Neural cell (in vitro differentiated cells): ENCODE measurements around the gene HIBADH. TPM values are rescaled to one million over a fixed set of nuclear protein-coding genes. Genes with fewer than 3 reads are reported as not detected.
"Not testable (repeated sequence)": the region's sequence is repeated elsewhere in the genome, so short reads cannot be mapped to it uniquely, and the experiment has no call there.

Experiments used
- H2AFZ ChIP-seq: fragments of 200-600, 300-800 bp; sonication (generic), shearing (Covaris generic); 2 replicates; pipeline ENCODE4 v1.6.0; 2014; ENCODE audit warnings: low read depth, mild to moderate bottlenecking, antibody characterized with exemption, low read length, moderate library complexity
- H3F3A ChIP-seq: fragments of 200-600 bp; shearing (Covaris generic); 2 replicates; pipeline ENCODE4 v1.6.1; 2016; ENCODE audit warnings: mild to moderate bottlenecking, moderate library complexity, mixed read lengths, antibody characterized with exemption, low read length; ENCODE audit not compliant: insufficient read depth, poor library complexity, severe bottlenecking
- H3K27ac ChIP-seq: fragments of 200-600, 300-800 bp; sonication (generic), shearing (Covaris generic); 2 replicates; pipeline ENCODE4 v1.5.1; 2014; ENCODE audit warnings: mild to moderate bottlenecking, low read length, moderate library complexity
- H3K27me3 ChIP-seq: fragments of 300-800, 200-600 bp; sonication (generic), shearing (Covaris generic); 2 replicates; pipeline ENCODE4 v1.6.0; 2014; ENCODE audit warnings: mild to moderate bottlenecking, low read depth, low read length, moderate library complexity; ENCODE audit not compliant: insufficient read depth
- H3K36me3 ChIP-seq: fragments of 300-800, 200-600 bp; sonication (generic), shearing (Covaris generic); 2 replicates; pipeline ENCODE4 v1.5.1; 2014; ENCODE audit warnings: mild to moderate bottlenecking, antibody characterized with exemption, low read length, moderate library complexity; ENCODE audit not compliant: insufficient read depth
- H3K4me2 ChIP-seq: fragments of 300-800, 200-600 bp; sonication (generic), shearing (Covaris generic); 2 replicates; pipeline ENCODE4 v1.6.0; 2014; ENCODE audit warnings: mild to moderate bottlenecking, low read length
- H3K4me3 ChIP-seq: fragments of 300-800, 200-600 bp; sonication (generic), shearing (Covaris generic); 2 replicates; pipeline ENCODE4 v1.5.1; 2014; ENCODE audit warnings: mild to moderate bottlenecking, low read length, moderate library complexity
- H3K79me2 ChIP-seq: fragments of 200-600 bp; shearing (Covaris generic); replicated peaks from 2 replicates; pipeline ENCODE4 v1.6.0; 2014; ENCODE audit warnings: mild to moderate bottlenecking, low read length, moderate library complexity; ENCODE audit not compliant: insufficient read depth
- H3K9ac ChIP-seq: fragments of 300-800, 200-600 bp; sonication (generic), shearing (Covaris generic); 2 replicates; pipeline ENCODE4 v1.6.1; 2016; ENCODE audit warnings: mild to moderate bottlenecking, low read length, mixed read lengths
- H3K9me2 ChIP-seq: fragments of 200-600 bp; shearing (Covaris generic); 2 replicates; pipeline ENCODE4 v1.6.1; 2016; ENCODE audit warnings: mild to moderate bottlenecking, low read length, mixed read lengths; ENCODE audit not compliant: insufficient read depth
- H3K9me3 ChIP-seq: fragments of 200-600, 300-800 bp; sonication (generic), shearing (Covaris generic); 2 replicates; pipeline ENCODE4 v1.6.1; 2016; ENCODE audit warnings: mild to moderate bottlenecking, mixed run types, low read length, moderate library complexity, mixed read lengths
- H4K20me1 ChIP-seq: fragments of 200-600 bp; shearing (Covaris generic); 2 replicates; pipeline ENCODE4 v1.6.1; 2016; ENCODE audit warnings: mild to moderate bottlenecking, mixed run types; ENCODE audit not compliant: insufficient read depth
- EP300 ChIP-seq: fragments of 450-650 bp; conservative IDR thresholded peaks from 2 replicates; pipeline ENCODE4 v1.6.1; 2014; ENCODE audit warnings: antibody characterized with exemption, mild to moderate bottlenecking, moderate library complexity; ENCODE audit not compliant: poor library complexity, severe bottlenecking
- EZH2 ChIP-seq: fragments of 200-600, 300-800 bp; shearing (Covaris generic), sonication (generic); IDR thresholded peaks from 2 replicates; pipeline ENCODE4 v1.6.1; 2014; ENCODE audit warnings: antibody characterized with exemption, low read length, borderline replicate concordance, mild to moderate bottlenecking; ENCODE audit not compliant: insufficient read depth, poor library complexity, severe bottlenecking
- MXI1 ChIP-seq: fragments of 450-650 bp; conservative IDR thresholded peaks from 2 replicates; pipeline ENCODE4 v1.6.1; 2014; ENCODE audit warnings: antibody characterized with exemption, mild to moderate bottlenecking; ENCODE audit not compliant: poor library complexity, severe bottlenecking
- POLR2AphosphoS5 ChIP-seq: IDR thresholded peaks from 2 replicates; pipeline ENCODE4 v1.6.1; 2012
- RAD21 ChIP-seq: fragments of 450-650 bp; conservative IDR thresholded peaks from 2 replicates; pipeline ENCODE4 v1.6.1; 2014; ENCODE audit warnings: antibody characterized with exemption, mild to moderate bottlenecking, moderate library complexity
- SMC3 ChIP-seq: fragments of 450-650 bp; conservative IDR thresholded peaks from 2 replicates; pipeline ENCODE4 v1.6.1; 2014; ENCODE audit warnings: antibody characterized with exemption, mild to moderate bottlenecking, moderate library complexity; ENCODE audit not compliant: poor library complexity
- TAF1 ChIP-seq: IDR thresholded peaks from 2 replicates; pipeline ENCODE4 v1.6.1; 2012; ENCODE audit warnings: low read depth
- polyA plus RNA-seq: library from polyadenylated mRNA; depleted of rRNA; stranded (reverse); fragments of >200 nt; gene quantifications from 2 replicates; pipeline ENCODE4 v1.2.3, GENCODE V29; 2014
- TF ChIP-seq, protein P1 (sequence below): IDR thresholded peaks from 2 replicates; pipeline ENCODE4 v1.6.1; 2012; ENCODE audit warnings: borderline replicate concordance
- TF ChIP-seq, protein P2 (sequence below): fragments of 450-650 bp; IDR thresholded peaks from 2 replicates; pipeline ENCODE4 v1.5.1; 2014; ENCODE audit warnings: antibody characterized with exemption, mild to moderate bottlenecking, moderate library complexity; ENCODE audit not compliant: poor library complexity, severe bottlenecking

The HIBADH gene
- polyA plus RNA-seq, 1 donor from 2014 or later = 14.4 TPM

DNA sequence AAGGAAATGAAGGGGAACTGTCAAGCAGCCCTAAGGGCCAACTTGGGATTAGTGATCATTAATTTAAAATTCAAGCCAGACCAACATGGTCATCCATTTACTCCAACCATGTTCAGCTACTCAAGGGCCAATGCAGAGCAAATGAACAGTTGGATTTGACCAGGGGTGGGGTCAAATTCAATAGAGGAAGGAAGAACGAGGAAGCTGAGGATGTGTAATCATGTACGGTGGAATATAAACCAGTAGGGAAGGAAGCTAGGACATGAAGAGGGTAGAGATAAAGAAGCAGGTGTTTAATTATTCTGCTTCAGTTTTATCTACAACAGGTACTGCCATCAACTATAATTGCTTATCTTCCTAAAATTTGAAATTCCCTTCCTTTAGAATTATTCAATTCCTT, 81.6 kb downstream of the HIBADH start:
- H3K79me2 ChIP-seq = no peaks in the 10 kb centered on the region
- H3K27ac ChIP-seq = no peak overlapping the region
- no peak overlapping the region for H2AFZ ChIP-seq
- H3K9ac ChIP-seq = no peak overlapping the region
- no peak overlapping the region for H3K4me3 ChIP-seq
- H3F3A ChIP-seq = no peaks in the 10 kb centered on the region
- H3K36me3 ChIP-seq = no peaks in the 10 kb centered on the region
- TF ChIP-seq, protein P1, sequence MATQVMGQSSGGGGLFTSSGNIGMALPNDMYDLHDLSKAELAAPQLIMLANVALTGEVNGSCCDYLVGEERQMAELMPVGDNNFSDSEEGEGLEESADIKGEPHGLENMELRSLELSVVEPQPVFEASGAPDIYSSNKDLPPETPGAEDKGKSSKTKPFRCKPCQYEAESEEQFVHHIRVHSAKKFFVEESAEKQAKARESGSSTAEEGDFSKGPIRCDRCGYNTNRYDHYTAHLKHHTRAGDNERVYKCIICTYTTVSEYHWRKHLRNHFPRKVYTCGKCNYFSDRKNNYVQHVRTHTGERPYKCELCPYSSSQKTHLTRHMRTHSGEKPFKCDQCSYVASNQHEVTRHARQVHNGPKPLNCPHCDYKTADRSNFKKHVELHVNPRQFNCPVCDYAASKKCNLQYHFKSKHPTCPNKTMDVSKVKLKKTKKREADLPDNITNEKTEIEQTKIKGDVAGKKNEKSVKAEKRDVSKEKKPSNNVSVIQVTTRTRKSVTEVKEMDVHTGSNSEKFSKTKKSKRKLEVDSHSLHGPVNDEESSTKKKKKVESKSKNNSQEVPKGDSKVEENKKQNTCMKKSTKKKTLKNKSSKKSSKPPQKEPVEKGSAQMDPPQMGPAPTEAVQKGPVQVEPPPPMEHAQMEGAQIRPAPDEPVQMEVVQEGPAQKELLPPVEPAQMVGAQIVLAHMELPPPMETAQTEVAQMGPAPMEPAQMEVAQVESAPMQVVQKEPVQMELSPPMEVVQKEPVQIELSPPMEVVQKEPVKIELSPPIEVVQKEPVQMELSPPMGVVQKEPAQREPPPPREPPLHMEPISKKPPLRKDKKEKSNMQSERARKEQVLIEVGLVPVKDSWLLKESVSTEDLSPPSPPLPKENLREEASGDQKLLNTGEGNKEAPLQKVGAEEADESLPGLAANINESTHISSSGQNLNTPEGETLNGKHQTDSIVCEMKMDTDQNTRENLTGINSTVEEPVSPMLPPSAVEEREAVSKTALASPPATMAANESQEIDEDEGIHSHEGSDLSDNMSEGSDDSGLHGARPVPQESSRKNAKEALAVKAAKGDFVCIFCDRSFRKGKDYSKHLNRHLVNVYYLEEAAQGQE = no peak
- TF ChIP-seq TAF1 (no peak), POLR2AphosphoS5 (no peak), MXI1 (no peak), EZH2 (no peak), RAD21 (no peak), EP300 (no peak), SMC3 (no peak)
- TF ChIP-seq, protein P2, sequence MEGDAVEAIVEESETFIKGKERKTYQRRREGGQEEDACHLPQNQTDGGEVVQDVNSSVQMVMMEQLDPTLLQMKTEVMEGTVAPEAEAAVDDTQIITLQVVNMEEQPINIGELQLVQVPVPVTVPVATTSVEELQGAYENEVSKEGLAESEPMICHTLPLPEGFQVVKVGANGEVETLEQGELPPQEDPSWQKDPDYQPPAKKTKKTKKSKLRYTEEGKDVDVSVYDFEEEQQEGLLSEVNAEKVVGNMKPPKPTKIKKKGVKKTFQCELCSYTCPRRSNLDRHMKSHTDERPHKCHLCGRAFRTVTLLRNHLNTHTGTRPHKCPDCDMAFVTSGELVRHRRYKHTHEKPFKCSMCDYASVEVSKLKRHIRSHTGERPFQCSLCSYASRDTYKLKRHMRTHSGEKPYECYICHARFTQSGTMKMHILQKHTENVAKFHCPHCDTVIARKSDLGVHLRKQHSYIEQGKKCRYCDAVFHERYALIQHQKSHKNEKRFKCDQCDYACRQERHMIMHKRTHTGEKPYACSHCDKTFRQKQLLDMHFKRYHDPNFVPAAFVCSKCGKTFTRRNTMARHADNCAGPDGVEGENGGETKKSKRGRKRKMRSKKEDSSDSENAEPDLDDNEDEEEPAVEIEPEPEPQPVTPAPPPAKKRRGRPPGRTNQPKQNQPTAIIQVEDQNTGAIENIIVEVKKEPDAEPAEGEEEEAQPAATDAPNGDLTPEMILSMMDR = no peak
- no peaks in the 10 kb centered on the region for H4K20me1 ChIP-seq
- H3K9me3 ChIP-seq = no peaks in the 10 kb centered on the region
- H3K9me2 ChIP-seq = no peaks in the 10 kb centered on the region
- no peak overlapping the region for H3K4me2 ChIP-seq
- H3K27me3 ChIP-seq = no peaks in the 10 kb centered on the region

DNA sequence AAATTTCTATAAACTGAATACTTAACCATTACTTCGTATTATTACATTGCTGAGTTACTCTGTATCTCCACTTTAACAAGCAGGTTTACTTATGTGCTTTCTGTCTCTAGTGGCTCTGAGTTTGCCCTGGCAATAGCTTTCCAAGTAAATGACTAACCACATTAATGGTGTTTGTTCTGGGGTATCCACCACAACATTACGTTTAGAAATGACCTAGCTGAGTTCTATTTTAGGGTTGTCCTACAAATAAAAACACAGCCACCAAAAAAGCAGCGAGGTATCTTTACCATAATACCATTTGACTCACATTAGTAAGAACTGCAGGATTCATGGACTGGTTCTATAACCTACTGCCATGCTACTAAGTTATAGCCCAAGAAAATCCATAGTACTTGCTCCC, 83.1 kb downstream of the HIBADH start:
- Histone ChIP-seq H3K4me2 (no peak overlapping the region), H3F3A (no peaks in the 10 kb centered on the region), H3K36me3 (no peaks in the 10 kb centered on the region), H3K9me2 (no peaks in the 10 kb centered on the region), H3K27me3 (no peaks in the 10 kb centered on the region), H3K9me3 (no peaks in the 10 kb centered on the region), H3K4me3 (no peak overlapping the region), H4K20me1 (no peaks in the 10 kb centered on the region), H2AFZ (no peak overlapping the region), H3K79me2 (no peaks in the 10 kb centered on the region), H3K9ac (no peak overlapping the region), H3K27ac (no peak overlapping the region)
- TF ChIP-seq TAF1 (no peak), SMC3 (no peak), EP300 (no peak), POLR2AphosphoS5 (no peak), RAD21 (no peak), MXI1 (no peak), EZH2 (no peak)
- TF ChIP-seq, protein P2 = no peak
- TF ChIP-seq, protein P1 = no peak

DNA sequence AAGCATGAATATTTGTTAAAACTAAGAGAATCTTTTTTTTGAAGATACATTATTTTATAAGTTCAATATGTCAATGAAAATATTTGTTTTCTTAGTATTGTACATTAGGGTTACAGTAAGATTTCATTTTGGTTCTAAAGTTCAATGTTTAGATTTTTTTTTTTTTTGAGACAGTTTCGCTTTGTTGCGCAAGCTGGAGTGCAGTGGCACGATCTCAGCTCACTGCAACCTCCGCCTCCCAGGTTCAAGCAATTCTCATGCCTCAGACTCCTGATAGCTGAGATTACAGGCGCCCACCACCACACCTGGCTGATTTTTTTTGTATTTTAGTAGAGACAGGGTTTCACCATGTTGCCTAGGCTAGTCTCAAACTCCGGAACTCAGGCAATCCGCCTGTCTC, 84.5 kb downstream of the HIBADH start:
- not testable (repeated sequence) for H3K27ac ChIP-seq, H3K9me3 ChIP-seq, H3K27me3 ChIP-seq, H3K79me2 ChIP-seq, H4K20me1 ChIP-seq, H3K9ac ChIP-seq, H3K36me3 ChIP-seq, H3F3A ChIP-seq, H2AFZ ChIP-seq, H3K4me2 ChIP-seq, H3K4me3 ChIP-seq, H3K9me2 ChIP-seq
